Measurements from ENCODE around the gene GPR3.

Gene GPR3

DNA sequence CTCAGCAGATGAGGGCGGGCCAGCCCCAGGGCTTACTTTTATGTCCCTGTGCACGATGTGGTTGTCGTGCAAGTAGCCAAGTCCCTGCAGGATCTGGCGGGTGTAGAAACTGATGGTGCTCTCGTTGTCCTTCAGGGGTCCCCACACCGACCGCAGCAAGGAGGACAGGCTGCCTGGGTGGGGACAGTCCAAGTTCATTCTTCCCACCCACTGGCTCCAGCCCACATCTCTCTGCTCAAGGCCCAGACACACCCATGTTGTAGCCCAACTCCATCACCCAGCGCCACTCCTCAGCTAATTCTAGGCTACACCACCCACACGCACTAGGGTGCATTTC is 32.6 kb upstream of the GPR3 start:
- DNase-seq, result no peak

DNA sequence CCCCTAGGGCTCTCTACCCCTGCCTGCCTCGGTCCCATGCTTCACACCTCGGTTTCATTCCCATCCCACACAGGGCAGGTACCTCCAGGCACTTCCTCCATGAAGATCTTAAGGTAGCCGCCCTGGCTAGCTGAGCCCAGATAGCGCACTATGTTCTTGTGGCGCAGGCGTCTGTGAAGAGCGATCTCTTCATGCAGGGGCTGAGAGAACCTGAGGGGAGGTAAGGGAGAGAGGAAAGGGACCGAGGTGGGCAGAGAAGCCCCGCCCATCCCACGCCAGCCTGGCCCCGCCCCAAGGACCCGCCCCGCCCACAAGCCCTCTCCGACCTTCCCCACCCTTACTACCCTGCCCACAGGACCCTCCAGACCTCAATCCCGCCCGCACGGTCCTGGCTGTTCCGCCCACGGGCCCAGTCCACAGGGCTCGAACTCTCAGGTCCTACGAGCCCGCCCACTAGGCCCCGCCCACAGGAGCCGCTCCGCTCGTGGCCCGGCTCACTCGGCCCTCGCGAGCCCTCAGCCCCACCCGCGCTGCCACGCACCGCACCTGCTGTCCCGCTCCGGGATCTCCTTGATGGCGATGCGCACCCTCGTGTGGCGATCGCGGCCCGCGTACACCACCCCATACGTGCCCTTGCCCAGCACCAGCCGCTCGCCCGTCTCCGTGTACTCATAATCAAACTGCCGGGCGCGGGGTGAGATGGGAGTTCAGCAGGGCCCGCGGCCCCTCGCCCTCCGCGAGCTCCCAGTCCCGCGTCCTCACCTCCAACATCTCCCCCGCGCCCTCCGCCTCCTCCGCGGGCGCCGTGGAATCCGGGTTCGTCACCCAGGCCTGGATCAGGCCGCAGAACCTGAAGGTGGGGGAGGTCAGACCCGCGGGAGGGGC is 32.0 kb upstream of the GPR3 start:
- peak; percentile 56 for DNase-seq

DNA sequence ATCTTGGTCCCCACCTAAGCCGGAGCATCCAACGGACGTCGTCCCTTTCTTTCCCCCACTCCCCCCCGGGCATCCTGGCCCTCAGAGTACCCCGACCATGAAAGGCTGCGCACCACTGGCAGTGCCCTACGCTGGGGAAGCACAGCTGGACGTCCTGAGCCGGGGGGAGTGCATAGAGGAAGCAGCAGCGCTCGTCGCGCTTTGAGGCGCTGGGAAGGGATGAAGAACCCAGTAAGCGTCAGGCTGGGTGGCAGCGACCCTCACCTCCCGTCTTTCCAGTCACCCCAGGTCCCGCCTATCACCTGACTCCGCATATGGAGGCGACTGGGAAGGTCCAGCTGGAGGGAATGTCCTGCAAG is 31.4 kb upstream of the GPR3 start:
- DNase-seq, result no peak

DNA sequence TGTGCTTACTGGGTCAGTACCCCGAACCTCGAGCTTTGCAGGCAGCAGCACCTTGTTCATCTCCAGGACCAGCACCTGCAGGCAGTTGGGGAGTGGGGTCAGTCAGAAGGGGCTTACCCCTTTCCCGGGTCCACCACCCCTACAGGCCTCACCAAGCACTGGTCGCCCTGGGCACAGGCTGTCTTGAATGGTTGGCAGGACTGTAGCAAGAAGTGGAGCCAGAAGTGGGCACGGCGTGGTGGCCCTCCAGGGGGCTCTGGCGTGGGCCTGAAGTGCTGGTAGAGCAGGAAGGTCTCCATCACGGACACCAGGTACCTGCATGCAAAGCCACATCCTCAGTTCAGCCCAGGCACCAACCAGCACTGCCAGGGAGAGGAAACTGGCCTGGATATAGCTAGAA is 30.9 kb upstream of the GPR3 start:
- no peak for DNase-seq

DNA sequence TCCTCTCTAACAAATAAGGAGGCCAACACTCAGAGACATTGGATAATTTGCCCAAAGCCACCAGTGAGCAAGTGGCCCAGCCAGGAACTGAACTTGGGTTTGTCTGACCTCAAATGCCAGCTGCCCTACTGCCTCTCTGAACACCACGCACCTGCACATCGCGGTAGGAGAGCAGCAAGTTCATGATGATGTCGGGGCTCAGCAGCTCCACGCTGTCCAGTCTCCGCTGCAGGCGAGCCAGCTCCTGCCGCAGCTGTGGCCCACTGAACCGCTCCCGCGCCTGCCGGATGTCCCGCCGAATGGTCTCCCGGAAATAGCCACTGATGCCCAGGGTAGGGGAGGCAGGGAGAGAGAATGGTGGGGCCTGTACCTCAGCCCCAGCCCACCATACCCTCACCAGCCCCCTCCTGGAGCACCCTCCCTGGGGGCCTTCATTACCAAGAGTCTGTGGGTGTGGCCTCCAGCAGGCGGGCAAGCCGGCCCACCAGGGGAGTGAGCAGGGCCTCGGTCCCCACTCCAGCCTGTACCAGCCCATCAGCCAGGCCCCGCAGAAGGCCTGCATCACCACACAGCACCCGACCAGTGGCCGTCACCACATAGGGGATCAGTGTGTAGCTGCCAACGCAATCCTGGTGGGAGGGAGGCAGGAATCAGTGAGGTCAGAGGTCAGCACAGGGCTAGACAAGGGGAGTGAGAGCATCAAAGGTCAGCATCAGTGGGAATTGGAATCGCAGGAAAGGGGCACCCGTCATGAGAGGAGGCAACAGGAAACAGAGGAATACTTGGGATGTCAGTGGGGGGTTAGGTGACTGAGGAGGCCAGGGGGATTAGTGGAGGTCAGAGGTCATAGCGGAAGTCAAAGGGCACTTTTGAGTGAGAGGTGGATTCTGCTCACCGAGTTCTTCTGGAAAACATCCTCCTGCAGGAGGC is 28.4 kb upstream of the GPR3 start:
- DNase-seq, result no peak

DNA sequence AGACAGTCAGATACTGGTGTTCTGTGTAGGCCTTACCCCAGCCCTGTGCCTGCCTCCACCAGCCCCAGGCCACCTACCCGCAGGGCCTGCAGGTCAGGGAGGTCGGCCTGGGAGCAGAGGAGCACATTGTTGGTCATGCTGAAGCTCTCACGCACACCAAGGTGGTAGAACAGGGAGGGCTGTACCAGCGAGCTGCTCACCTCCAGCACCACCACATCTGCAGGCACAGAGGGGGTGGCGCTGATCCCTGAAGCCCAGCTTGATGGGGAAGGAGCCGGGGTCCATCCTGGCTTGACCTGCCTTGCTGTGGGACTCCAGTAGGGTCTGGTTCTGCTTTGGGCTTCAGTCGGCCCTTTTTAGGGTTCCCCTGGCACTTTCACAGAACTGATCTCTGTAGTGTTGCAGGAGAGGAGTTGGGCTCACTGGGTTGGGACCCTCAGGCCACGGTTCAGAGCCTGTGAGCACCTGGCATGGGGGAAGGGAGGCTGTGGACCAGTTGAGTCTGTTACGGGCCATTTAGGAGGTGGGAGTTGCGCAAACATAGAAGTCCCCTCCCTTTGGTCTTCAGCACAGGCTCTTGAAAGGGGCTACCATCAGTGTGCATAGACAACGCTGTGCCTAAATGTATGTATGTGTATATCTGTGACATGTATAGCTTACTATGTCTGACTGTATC is 27.6 kb upstream of the GPR3 start:
- no peak for DNase-seq

DNA sequence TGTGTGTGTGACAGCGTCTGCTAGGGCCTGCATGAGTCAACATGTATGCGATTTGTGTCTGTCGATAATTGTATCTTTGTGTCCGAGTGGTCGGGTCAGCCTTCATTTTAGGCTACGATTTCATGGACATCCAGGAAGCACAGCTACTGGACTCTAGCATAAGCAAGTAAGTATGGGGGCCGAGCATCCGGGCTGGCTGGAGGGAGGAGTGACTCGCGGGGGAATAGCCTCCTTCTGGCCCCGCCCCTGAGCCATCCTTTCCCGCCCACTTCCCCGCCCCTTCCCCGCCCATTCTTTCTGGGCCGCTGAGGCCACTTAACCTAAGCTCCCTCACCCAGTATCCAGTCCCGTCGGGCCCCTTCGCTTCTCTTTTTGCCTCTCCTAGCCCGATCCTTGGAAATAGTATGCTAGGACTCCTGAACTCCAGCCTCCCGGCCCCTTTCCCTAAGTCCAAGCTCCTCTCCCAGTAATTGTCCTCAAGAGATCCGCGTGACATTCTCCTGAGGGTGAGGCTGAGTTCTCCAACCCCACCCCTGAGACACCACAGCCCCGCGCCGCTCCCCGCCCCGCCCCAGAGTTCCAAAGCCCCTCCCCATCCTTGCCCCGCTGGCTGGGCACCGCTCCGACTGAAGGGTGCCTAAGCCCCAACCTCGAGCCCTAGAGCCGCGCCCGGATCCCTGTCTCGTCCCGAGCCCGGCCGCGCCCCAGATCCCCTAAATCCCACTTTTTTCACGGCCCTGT is 26.9 kb upstream of the GPR3 start:
- peak; percentile 72 for DNase-seq

DNA sequence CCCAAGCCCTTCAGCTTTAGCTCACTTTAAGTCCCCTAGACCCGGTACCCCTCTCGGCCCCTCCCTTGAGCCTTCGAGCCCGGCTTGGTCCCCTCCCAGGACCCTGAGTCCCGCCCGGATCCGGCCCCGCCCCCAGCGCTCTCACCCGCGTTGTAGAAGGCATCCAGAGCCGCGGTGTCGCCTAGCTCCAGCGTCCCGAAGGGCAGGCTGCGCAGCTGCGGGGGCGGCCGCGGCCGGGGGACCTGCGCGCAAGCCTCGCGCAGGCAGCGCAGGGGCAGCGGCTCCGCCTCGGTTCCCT is 26.4 kb upstream of the GPR3 start:
- DNase-seq, result peak; percentile 75

DNA sequence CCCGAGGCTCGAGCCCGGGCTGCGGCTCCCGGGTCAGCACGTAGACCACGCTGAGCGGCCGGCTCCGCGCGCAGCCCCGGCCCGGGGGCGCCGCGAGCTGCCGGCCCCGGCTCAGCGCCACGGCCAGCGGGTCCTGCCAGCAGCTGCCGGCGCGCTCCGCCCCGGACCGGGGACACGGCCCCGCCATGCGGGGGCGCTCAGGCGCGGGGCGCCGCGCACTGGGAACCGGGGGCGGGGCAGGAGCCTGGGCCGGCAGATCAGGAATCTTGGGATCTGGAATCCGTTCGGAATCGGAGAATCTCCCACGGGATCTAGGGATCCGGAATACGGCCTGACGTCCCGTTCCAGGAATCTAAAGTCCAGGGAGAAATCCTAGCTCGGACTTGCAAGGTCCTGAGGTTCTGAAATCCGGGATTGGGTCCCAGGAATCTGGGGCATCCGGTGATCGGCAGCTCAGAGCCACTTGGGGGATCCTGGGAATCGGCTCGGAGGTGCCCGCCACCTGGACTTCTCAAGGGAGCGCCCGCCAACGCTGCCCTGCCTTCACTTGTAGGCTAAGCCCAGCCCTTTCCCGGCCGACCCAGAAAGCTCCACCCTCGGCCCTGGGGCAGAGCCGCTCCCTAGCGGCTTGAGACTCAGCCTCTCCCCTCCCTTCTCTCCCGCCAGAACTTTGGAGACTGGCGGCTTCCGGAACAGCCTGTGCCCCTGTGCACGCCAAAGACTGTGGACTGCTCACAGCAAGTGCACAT is 25.8 kb upstream of the GPR3 start, which contains the start of gene MAP3K6:
Gene MAP3K6 (minus strand): TSS at position 551 of the 749 bp plus-strand sequence. CDS start 364 bp downstream, at position 187.
- DNase-seq, result peak; percentile 49

DNA sequence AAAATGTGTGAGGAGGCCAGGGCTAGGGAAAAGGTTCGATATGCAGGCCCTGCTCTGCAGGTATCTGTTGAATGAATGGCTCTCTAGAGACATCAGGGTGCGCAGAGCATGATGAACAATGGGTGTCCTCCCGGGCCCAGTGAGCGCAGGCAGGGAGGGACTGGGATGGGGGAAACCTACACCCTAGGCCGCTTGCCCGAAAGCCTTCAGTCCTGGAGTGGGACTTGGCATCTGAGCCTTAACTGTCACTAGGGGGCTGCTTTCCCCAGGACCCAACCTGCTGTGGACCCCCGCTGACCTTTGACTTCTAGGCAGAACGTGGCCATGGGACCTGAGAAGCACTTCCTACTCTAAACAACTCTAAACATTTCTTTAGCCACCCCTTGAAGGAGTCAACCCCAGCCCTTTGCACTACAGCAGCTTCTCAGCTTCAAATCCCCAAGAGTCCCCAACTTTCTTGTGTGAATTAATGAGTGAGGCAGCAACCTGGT is 25.2 kb upstream of the GPR3 start:
- DNase-seq, result no peak

DNA sequence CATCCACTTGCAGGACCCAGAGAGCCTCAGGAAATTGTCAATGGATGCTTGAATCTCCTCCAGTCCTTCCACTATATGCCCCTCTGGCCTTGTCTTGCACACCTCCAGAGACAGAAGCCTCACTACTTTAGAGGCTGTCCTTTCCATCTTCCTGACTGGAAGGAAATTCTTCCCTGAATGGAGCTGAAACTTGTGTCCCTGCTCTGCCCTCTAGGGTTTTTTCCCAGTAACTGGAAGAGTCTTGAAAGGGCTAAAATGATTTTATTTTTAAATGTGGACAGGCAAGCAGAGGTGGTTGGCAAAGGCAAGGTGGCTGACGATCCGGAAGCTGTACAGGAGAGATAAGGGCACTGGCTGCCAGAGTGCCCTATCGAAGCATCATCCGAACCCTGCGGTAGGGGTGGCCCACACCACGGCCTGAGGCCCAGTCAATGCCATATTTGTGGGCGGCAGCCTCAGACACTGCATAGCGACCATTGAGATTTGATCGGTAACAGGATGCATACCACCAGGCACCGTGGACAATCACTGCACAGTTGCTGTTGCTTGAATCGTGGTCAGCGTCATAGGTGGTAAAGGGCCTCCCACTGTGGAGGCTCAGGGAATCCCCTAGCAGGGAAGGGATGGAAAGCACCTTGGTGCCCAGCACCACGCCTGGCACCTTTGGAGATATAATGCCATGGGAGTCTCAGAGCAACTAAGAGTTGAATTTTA is 23.4 kb upstream of the GPR3 start:
- DNase-seq, result no peak

DNA sequence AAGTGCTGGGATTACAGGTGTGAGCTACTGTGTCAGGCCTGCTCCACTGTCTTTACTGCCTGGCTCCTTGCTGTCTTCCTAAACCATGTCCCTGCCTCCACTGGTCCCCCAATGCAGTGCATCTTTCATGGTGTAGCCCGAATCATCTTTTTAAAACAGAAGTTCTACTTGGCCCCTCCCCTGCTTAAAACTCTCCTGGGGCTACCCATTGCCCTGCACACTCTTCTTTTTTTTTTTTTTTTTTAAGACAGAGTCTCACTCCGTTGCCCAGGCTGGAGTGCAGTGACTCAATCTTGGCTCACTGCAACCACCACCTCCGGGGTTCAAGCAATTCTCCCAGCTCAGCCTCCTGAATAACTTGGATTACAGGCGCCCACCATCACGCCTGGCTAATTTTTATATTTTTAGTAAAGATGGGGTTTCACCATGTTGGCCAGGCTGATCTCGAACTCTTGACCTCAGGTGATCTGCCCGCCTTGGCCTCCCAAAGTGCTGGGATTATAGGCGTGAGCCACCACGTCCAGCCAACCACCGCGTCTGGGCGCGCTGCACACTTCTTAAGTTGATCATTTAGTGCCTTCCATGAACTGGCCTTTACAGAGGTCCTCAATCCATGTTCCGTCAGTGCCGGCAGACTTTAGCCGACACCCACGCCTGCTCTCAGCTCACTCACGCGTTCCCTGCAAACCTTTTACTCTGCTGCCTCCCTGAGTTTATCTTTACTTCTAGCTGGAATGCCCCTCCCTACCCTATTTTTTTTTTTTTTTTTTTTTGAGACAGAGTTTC is 20.2 kb upstream of the GPR3 start:
- DNase-seq, result no peak

DNA sequence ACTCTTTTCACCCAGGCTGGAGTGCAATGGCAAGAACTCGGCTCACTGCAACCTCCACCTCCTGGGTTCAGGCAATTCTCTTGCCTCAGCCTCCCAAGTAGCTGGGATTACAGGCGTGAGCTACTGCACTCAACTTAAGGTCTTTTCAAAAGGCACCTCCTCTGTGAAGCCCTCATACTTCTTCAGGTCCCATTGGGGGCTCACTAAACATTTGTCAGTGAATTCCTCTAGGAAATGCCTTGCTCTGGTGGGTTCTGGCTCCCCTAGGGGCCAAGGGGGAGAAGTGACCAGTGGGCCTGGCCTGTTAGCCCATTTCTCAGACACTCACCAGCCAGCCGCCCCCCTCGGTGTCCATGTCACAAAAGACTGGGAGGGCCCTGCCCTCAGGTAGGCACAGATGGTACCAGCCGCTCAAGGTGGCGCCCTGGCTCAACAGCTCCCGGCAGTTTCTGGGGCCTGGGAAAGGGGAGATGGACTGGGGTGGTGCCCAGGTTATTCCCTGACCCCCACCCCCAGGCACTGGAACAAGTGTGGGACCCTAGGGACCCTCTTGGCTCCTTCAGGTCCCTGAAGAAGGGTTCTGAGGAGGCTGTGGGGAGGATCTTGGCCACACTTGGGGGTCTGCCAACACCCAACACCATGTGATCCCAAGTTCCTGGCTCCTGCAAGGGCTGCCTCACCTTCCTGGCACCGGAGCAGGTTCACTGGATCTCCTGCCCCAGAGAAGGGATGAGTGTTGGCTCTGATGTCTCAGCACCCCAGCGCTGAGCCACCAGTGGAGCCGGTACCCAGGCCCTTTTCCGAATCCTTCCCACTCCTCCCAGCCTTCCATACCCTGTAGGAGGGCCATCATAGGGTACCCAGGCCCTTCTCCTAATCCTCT is 19.4 kb upstream of the GPR3 start:
- no peak for DNase-seq

DNA sequence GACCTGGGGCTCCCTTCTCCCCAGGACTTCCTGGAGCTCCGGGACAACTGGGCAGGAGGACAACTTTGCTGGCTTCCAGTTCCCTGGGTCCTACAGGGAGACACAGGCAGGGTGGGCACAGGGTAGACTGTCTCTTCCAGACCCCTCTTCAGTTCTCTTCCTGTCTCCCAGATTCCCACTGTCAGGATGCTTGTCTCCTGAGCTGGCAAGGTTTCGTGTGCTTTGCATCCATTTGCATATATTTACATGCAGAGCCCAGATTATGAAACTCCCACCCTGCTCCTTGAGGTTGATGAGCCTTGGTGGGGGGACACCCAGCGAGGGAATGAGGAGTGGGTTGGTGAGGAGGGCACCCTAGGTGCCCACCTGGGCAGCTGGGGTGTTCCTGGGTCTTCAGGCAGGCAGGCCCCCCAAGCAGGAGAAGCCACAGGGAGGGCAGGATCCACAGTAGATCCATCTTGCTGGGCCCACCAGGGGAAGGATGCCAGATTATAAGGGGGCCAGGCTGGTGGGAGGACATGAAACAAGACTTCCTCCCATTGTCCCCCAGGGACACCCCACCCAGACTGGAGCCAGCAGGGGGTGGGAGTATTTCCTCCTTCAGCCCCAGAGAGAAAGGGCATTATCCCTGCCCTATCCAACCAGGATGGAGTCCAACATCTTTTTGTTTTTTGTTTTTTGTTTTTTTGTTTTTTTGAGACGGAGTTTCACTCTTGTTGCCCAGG is 17.9 kb upstream of the GPR3 start, which contains the start of gene FCN3:
Gene FCN3 (minus strand): TSS at position 463 of the 725 bp plus-strand sequence. CDS start 6 bp downstream, at position 457.
- no peak for DNase-seq

DNA sequence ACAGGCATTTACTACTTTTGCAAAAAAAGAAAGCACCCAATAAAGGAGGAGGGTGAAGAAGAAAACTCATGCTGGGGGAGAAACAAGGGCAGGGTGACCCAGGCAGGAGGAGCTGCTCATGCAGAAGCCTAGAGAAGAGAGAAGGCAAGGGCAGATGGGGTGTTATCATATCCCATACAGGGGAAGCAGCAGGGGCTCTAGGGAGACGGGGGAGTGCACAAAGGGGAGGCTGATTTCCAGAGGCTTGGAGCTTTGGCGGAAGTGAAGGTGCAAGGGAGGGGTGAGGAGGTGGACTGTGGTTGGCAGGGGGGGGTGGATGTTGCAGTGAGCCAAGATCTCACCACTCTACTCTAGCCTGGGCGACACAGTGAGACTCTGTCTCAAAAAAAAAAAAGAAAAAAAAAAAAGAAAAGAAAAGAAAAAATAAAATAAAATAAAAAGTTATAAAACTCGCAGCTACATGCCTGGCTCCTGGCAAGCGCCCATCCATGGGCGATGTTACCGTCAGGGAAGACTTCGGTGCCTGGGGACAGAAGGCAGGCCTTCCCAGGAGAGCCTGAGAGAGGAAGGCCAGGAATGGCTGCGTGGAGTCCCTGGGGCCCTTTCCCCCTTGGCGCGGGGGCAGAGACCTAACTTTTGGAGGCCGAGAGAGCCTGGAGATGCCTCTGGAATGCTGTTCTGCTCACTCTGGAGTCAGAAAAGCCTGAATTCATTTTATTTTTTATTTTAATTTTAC is 14.5 kb upstream of the GPR3 start:
- no peak for DNase-seq

DNA sequence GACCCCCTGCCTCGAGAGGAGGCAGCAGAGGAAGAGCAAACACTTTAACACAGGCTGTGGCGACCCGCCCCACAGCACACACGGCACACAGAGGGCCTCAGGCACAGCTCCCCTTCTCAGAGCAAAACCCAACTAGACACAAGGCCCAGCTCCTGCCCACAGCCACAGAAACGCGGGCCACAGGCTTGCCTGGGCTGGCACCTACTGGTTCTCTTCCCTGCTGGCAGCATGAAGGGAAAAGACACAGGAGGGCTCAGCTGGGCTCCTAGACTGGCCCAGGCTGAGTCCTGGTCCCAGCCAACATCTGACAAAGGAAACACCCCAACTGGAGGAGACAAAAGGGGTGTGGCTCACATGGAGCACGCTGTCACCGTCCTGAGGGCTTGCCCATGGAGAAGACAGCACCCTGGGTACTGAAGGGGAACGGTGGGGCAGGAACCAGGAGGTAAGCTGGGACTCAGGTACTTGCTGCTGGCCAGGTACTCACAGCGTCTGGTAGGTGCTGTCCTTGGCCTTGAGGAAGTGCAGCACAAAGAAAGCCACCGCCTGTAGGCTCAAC is 12.8 kb upstream of the GPR3 start:
- DNase-seq, result no peak

DNA sequence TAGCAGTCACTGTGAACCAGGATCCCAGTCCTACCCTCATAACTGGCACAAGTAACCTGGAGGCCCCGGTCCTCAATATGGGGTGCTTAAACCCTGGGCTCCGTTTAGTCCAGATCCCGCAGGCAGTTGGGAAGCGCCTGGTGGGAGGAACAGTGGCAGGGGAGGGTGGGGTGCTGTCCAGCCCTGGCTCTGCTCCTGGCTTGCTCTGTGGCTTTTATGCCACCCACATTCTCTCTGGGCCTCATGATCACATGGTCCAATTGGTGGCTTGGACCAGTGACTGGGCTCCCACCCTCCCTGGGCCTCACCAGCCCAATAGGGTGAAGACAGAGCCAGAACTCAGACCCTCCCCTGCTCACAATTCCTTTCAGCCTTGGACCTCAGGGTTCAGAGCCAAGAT is 12.2 kb upstream of the GPR3 start:
- no peak for DNase-seq
